Upper lobe of right lung (tissue), 1 donor: ENCODE measurements around the gene TMEM253. TPM values are rescaled to one million over a fixed set of nuclear protein-coding genes. Genes with fewer than 3 reads are reported as not detected.

Experiments used
- ATAC-seq: fragments of 200-7000 bp; cut with Tn5 transposase; one replicate; pipeline ENCODE4 v1.9.1; 2020; ENCODE audit warnings: mild to moderate bottlenecking, moderate library complexity
- DNase-seq: peaks from one replicate; pipeline ENCODE4 v3.0.0-alpha.2; 2020
- H3K27ac ChIP-seq: fragments of 200-600 bp; one replicate; pipeline ENCODE4 v1.8.0; 2022
- H3K27me3 ChIP-seq: fragments of 200-600 bp; one replicate; pipeline ENCODE4 v1.8.0; 2022; ENCODE audit warnings: mild to moderate bottlenecking
- H3K36me3 ChIP-seq: fragments of 200-600 bp; one replicate; pipeline ENCODE4 v1.8.0; 2022
- H3K4me1 ChIP-seq: fragments of 200-600 bp; one replicate; pipeline ENCODE4 v1.8.0; 2022
- H3K4me3 ChIP-seq: fragments of 200-600 bp; one replicate; pipeline ENCODE4 v1.8.0; 2022; ENCODE audit warnings: mild to moderate bottlenecking
- H3K9me3 ChIP-seq: fragments of 200-600 bp; one replicate; pipeline ENCODE4 v1.8.0; 2022
- CTCF ChIP-seq: fragments of 200-600 bp; IDR thresholded peaks from one replicate; pipeline ENCODE4 v1.8.0; 2022; ENCODE audit warnings: antibody characterized with exemption
- intact Hi-C: fragments of 100-400 bp; cut with DNase I; formaldehyde crosslinking; loops from one replicate; pipeline ENCODE4 v1.11.0; 2022
- total RNA-seq: library from RNA; stranded (reverse); fragmentation: NEBNext Ultra II Directional; extraction: Animal tissue kit (Norgen Biotek cat#: 25700); gene quantifications from one replicate; pipeline ENCODE4 v1.2.1, GENCODE V29; 2021
- donor health status: DM: no; HTN: yes; CAD: no; lungs with severe emphysema.

Gene TMEM253
- total RNA-seq, 1 donor from 2014 or later, result 0.67 TPM

DNA sequence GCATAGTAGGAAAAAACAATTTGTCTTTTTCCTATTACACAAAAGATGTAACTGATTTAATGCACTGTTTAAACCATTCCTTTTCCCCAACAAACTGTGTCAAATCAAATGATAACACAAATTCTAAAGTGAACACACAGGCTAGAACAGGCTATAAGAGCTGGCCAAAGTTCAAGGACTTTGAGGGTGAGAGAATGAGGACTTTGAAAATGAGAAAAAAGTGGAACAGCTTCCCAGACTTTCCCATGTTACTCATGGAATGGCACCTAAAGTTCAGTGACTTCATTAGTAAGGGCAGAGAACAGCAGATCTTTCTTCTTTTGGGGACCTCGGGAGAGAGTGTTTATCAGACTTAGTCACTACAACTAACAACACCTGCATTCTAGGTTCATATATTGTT is 22.6 kb downstream of the TMEM253 start:
- no peak overlapping the region for H3K4me3 ChIP-seq
- DNase-seq (no peak), ATAC-seq (no peak)
- H3K27me3 ChIP-seq, result no peaks in the 10 kb centered on the region
- intact Hi-C loops, result no loop called here
- H3K36me3 ChIP-seq, result no peaks in the 10 kb centered on the region
- H3K4me1 ChIP-seq, result no peaks in the 10 kb centered on the region
- no peak overlapping the region for H3K27ac ChIP-seq
- H3K9me3 ChIP-seq, result no peaks in the 10 kb centered on the region
- TF ChIP-seq CTCF, result no peak

DNA sequence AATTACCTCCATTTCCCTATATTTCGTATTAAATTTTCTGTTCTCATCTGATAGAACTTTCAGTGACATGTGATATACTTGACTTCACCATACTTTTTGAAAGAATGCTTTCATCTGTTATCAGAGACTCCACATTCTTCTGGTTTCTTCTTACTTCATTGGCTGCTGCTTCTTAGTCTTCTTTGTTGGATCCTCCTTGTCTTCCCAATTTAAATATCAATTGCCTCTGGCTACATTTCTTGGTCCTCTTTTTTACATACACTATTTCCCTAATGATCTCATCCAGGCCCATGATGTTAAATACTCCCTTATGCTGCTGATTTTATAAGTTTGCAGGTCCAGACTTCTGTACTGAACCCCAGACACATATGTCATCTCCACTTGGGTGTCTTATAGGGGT is 33.0 kb downstream of the TMEM253 start:
- TF ChIP-seq CTCF, result no peak
- no peaks in the 10 kb centered on the region for H3K9me3 ChIP-seq
- no peaks in the 10 kb centered on the region for H3K27me3 ChIP-seq
- no peak overlapping the region for H3K4me3 ChIP-seq
- intact Hi-C loops, result no loop called here
- no peak overlapping the region for H3K27ac ChIP-seq
- DNase-seq (no peak), ATAC-seq (no peak)
- no peaks in the 10 kb centered on the region for H3K36me3 ChIP-seq
- H3K4me1 ChIP-seq, result no peaks in the 10 kb centered on the region

GRCh38 chr14:21136024-21136423 is 35.2 kb downstream of the TMEM253 start:
- DNase-seq, result no peak
- no peaks in the 10 kb centered on the region for H3K9me3 ChIP-seq
- intact Hi-C loops, result no loop called here
- TF ChIP-seq CTCF, result peak; percentile 70
- no peaks in the 10 kb centered on the region for H3K4me1 ChIP-seq
- ATAC-seq, result no peak
- no peak overlapping the region for H3K27ac ChIP-seq
- H3K4me3 ChIP-seq, result no peak overlapping the region
- H3K36me3 ChIP-seq, result no peaks in the 10 kb centered on the region
- peaks cover 3% of the 10 kb centered on the region for H3K27me3 ChIP-seq

GRCh38 chr14:21142357-21142756 is 41.5 kb downstream of the TMEM253 start:
- TF ChIP-seq CTCF, result no peak
- Histone ChIP-seq H3K4me1 (no peaks in the 10 kb centered on the region), H3K36me3 (no peaks in the 10 kb centered on the region), H3K27me3 (peaks cover 3% of the 10 kb centered on the region), H3K4me3 (no peak overlapping the region), H3K27ac (no peak overlapping the region), H3K9me3 (peaks cover 8% of the 10 kb centered on the region)
- intact Hi-C loops, result no loop called here
- DNase-seq, result no peak
- no peak for ATAC-seq

- no peaks in the 10 kb centered on the region for H3K4me1 ChIP-seq
- no peak overlapping the region for H3K27ac ChIP-seq
- peaks cover 8% of the 10 kb centered on the region for H3K9me3 ChIP-seq
- peaks cover 3% of the 10 kb centered on the region for H3K27me3 ChIP-seq
- no peak for ATAC-seq
- no peak for DNase-seq
- intact Hi-C loops, result no loop called here
- H3K36me3 ChIP-seq, result no peaks in the 10 kb centered on the region
- H3K4me3 ChIP-seq, result no peak overlapping the region
- TF ChIP-seq CTCF, result no peak
Observed at GRCh38 chr14:21145437-21145836, 44.6 kb downstream of the TMEM253 start.

GRCh38 chr14:21149641-21150367 is 48.9 kb downstream of the TMEM253 start:
- ATAC-seq (no peak), DNase-seq (no peak)
- Histone ChIP-seq H3K27ac (no peak overlapping the region), H3K9me3 (peaks cover 8% of the 10 kb centered on the region), H3K27me3 (no peaks in the 10 kb centered on the region), H3K4me3 (no peak overlapping the region), H3K36me3 (no peaks in the 10 kb centered on the region), H3K4me1 (no peaks in the 10 kb centered on the region)
- intact Hi-C loops, result no loop called here
- TF ChIP-seq CTCF, result no peak
